Mesenchymal stem cell (in vitro differentiated cells and primary cell): ENCODE results near the gene KAT2A.

Experiments
- DNase-seq: peaks from one replicate; pipeline ENCODE4 v3.0.0-alpha.2; 2013
- H2AFZ ChIP-seq: one replicate; pipeline ENCODE4 v1.6.1; 2013; ENCODE audit warnings: low read depth, mild to moderate bottlenecking, control low read depth, inconsistent platforms, low read length, moderate library complexity
- H2AK5ac ChIP-seq: 2 replicates; pipeline ENCODE4 v1.6.1; 2013; ENCODE audit warnings: low read length, moderate library complexity, mild to moderate bottlenecking, inconsistent platforms; ENCODE audit not compliant: severe bottlenecking
- H2BK120ac ChIP-seq: one replicate; pipeline ENCODE4 v1.6.1; 2013; ENCODE audit warnings: low read depth, mild to moderate bottlenecking, inconsistent platforms, low read length, moderate library complexity
- H2BK12ac ChIP-seq, 2 experiments: one replicate each; pipeline ENCODE4 v1.6.1; 2013; ENCODE audit warnings: inconsistent platforms in 2 of 2, low read length in 2 of 2, mild to moderate bottlenecking in 2 of 2, moderate library complexity in 2 of 2, control low read depth in 1 of 2
- H2BK15ac ChIP-seq: one replicate; pipeline ENCODE4 v1.6.1; 2013; ENCODE audit warnings: mild to moderate bottlenecking, low read depth, inconsistent platforms; ENCODE audit not compliant: poor library complexity, severe bottlenecking
- H2BK5ac ChIP-seq: 2 replicates; pipeline ENCODE4 v1.6.1; 2013; ENCODE audit warnings: low read depth, mild to moderate bottlenecking, low read length, control low read depth, inconsistent platforms; ENCODE audit not compliant: poor library complexity, severe bottlenecking
- H3K14ac ChIP-seq, 2 experiments: one replicate each; pipeline ENCODE4 v1.6.1; 2013; ENCODE audit warnings: inconsistent platforms in 2 of 2, low read length in 2 of 2, control low read depth in 1 of 2, mild to moderate bottlenecking in 1 of 2, moderate library complexity in 1 of 2
- H3K18ac ChIP-seq, 2 experiments: one replicate each; pipeline ENCODE4 v1.6.1; 2013; ENCODE audit warnings: inconsistent platforms in 2 of 2, low read length in 2 of 2, control low read depth in 1 of 2, low read depth in 1 of 2, mild to moderate bottlenecking in 1 of 2
- H3K23ac ChIP-seq, 2 experiments: one replicate each; pipeline ENCODE4 v1.6.1; 2013; ENCODE audit warnings: inconsistent platforms in 2 of 2, low read length in 2 of 2, mild to moderate bottlenecking in 2 of 2, moderate library complexity in 2 of 2, control low read depth in 1 of 2
- H3K27ac ChIP-seq: 2 replicates; pipeline ENCODE4 v1.5.1; 2013; ENCODE audit warnings: mild to moderate bottlenecking, moderate library complexity, low read length, control low read depth, inconsistent platforms; ENCODE audit not compliant: poor library complexity, severe bottlenecking
- H3K27me3 ChIP-seq, 2 experiments: 2 replicates each; pipeline versions ENCODE4 v1.6.1 to v1.7.0; 2013; ENCODE audit warnings: low read length in 2 of 2, mild to moderate bottlenecking in 2 of 2, moderate library complexity in 2 of 2, control low read depth in 1 of 2, inconsistent platforms in 1 of 2; ENCODE audit not compliant: control insufficient read depth in 1 of 2, insufficient read depth in 1 of 2
- H3K36me3 ChIP-seq, 2 experiments: 2 replicates each; pipeline versions ENCODE4 v1.6.1 to v1.7.0; 2013; ENCODE audit warnings: low read length in 2 of 2, control low read depth in 1 of 2, inconsistent platforms in 1 of 2, low read depth in 1 of 2, mild to moderate bottlenecking in 1 of 2; ENCODE audit not compliant: insufficient read depth in 2 of 2, control insufficient read depth in 1 of 2
- H3K4ac ChIP-seq, 2 experiments: one replicate each; pipeline ENCODE4 v1.6.1; 2013; ENCODE audit warnings: inconsistent platforms in 2 of 2, low read length in 2 of 2, mild to moderate bottlenecking in 2 of 2, moderate library complexity in 2 of 2, control low read depth in 1 of 2, low read depth in 1 of 2
- H3K4me1 ChIP-seq: 2 replicates; pipeline ENCODE4 v1.6.1; 2013; ENCODE audit warnings: low read depth, low read length, control low read depth; ENCODE audit not compliant: control insufficient read depth, insufficient read depth
- H3K4me2 ChIP-seq: 2 replicates; pipeline ENCODE4 v1.6.1; 2013; ENCODE audit warnings: low read length, mild to moderate bottlenecking, inconsistent platforms; ENCODE audit not compliant: poor library complexity, severe bottlenecking
- H3K4me3 ChIP-seq, 2 experiments: 2 replicates each; pipeline versions ENCODE4 v1.5.1 to v1.7.0; 2013; ENCODE audit warnings: low read length in 2 of 2, mild to moderate bottlenecking in 2 of 2, control low read depth in 1 of 2, low read depth in 1 of 2; ENCODE audit not compliant: insufficient read depth in 1 of 2
- H3K79me1 ChIP-seq: replicated peaks from 2 replicates; pipeline ENCODE4 v1.6.1; 2013; ENCODE audit warnings: mild to moderate bottlenecking, control low read depth, low read length, inconsistent platforms; ENCODE audit not compliant: poor library complexity, severe bottlenecking
- H3K9ac ChIP-seq: 2 replicates; pipeline ENCODE4 v1.7.0; 2013; ENCODE audit warnings: mild to moderate bottlenecking, low read length, moderate library complexity
- H3K9me3 ChIP-seq: 2 replicates; pipeline ENCODE4 v1.7.0; 2013; ENCODE audit warnings: mild to moderate bottlenecking, low read length; ENCODE audit not compliant: control insufficient read depth
- H4K8ac ChIP-seq: one replicate; pipeline ENCODE4 v1.6.1; 2013; ENCODE audit warnings: inconsistent platforms, mild to moderate bottlenecking, low read length, moderate library complexity
- H4K91ac ChIP-seq: one replicate; pipeline ENCODE4 v1.6.1; 2013; ENCODE audit warnings: mild to moderate bottlenecking, low read length, inconsistent platforms
- WGBS: methylation state at CpG from one replicate; pipeline ENCODE4 v1.1.7; 2013; ENCODE audit warnings: mixed read lengths; 5-methylcytosine and 5-hydroxymethylcytosine counted together

KAT2A gene

DNA sequence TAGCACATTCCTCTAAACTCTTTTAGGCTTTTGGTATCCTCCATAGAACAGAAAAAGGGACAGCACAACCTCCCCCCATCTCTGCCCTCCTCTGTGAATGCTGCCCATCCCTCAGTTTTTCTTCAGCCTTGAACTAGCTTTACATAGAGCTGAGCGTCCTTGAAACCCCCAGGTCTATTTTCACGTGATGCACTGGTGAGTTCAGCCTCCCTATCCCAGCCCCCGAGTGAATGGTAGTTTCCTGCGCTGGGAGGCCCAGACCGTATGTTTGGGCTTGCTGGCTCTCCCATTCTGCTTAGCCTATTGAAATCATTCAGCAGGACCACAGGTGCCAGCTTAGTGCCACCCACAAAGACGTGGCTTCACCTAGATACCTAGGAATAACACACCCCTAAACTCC, 45.4 kb downstream of the KAT2A start:
- Histone ChIP-seq H3K27me3 (peaks cover 58 to 76% of the 10 kb centered on the region in 2 experiments), H3K4me3 (no peak overlapping the region), H3K4ac (no peak overlapping the region), H3K9me3 (no peaks in the 10 kb centered on the region), H4K8ac (no peak overlapping the region), H2AK5ac (no peak overlapping the region), H2BK120ac (no peak overlapping the region), H3K79me1 (no peaks in the 10 kb centered on the region), H3K4me1 (peaks cover 10% of the 10 kb centered on the region), H3K9ac (no peak overlapping the region), H2AFZ (no peak overlapping the region), H3K36me3 (no peaks in the 10 kb centered on the region), H3K27ac (no peak overlapping the region), H2BK15ac (no peak overlapping the region), H2BK12ac (no peak overlapping the region), H2BK5ac (no peak overlapping the region), H3K18ac (no peak overlapping the region), H3K4me2 (no peak overlapping the region), H3K14ac (no peak overlapping the region), H3K23ac (no peak overlapping the region), H4K91ac (no peak overlapping the region)
- 75% methylated on average over 6 of the region's 6 CpGs for WGBS
- no peak for DNase-seq

DNA sequence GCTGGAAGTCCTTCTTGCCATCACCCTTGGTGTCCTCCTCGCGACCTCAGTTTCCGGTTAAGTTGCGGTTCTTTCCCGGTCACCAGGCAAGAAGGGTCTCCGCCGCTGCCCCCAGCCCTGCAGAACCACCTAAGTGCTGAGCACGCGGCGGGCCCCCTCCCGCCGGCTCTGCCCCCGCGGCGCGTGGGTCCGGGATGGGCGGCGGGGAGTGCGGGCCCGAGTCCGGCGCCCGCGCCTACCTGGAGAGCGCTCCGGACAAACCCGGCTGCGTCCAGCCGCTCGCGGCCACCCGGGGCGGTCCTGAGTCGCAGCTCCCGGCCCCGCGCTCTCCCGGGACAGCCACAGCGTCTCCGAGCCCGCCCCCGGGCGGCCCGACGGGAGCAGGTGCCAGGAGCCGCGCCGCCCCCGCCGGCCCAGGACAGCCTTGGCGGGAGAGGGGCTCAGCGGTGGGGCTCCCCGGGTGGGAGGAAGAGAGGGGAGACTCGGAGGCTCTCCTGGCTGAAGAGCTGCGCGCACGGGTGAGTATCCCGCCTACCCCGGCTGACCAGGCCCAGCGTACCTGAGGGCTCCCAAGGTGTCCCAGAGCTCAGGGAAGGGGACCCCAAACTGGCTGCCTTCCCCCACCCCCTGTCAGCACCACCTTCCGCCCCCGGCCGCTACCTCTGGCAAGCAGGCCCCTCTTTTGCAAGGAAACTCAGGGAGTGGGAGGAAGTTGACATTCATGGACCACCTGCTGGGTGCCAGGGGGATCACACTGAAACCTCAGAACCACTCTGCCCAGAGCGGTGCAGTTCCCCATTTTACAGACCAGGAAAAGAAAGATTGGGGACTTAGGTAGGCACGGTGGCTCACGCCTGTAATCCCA, 48.6 kb downstream of the KAT2A start:
- no peaks in the 10 kb centered on the region for H3K36me3 ChIP-seq
- H2BK15ac ChIP-seq: no peak overlapping the region
- no peak overlapping the region for H2BK12ac ChIP-seq
- H3K79me1 ChIP-seq: no peaks in the 10 kb centered on the region
- no peak overlapping the region for H4K8ac ChIP-seq
- H3K4me2 ChIP-seq: peak overlapping the region; percentile 87
- H3K9me3 ChIP-seq: no peaks in the 10 kb centered on the region
- no peak overlapping the region for H2BK5ac ChIP-seq
- H3K4ac ChIP-seq: no peak overlapping the region
- H3K14ac ChIP-seq: no peak overlapping the region
- H2AFZ ChIP-seq: no peak overlapping the region
- DNase-seq: no peak
- no peak overlapping the region for H3K9ac ChIP-seq
- H3K27me3 ChIP-seq: peaks cover 63 to 72% of the 10 kb centered on the region in 2 experiments
- no peak overlapping the region for H2BK120ac ChIP-seq
- no peak overlapping the region for H4K91ac ChIP-seq
- no peak overlapping the region for H3K27ac ChIP-seq
- no peak overlapping the region for H3K18ac ChIP-seq
- peak overlapping the region in 1 of 2 experiments; percentile 50 for H3K23ac ChIP-seq
- no peak overlapping the region for H2AK5ac ChIP-seq
- H3K4me3 ChIP-seq: peak overlapping the region in 1 of 2 experiments; percentile 0
- WGBS: 6% methylated on average over 42 of the region's 67 CpGs
- peaks cover 10% of the 10 kb centered on the region for H3K4me1 ChIP-seq

DNA sequence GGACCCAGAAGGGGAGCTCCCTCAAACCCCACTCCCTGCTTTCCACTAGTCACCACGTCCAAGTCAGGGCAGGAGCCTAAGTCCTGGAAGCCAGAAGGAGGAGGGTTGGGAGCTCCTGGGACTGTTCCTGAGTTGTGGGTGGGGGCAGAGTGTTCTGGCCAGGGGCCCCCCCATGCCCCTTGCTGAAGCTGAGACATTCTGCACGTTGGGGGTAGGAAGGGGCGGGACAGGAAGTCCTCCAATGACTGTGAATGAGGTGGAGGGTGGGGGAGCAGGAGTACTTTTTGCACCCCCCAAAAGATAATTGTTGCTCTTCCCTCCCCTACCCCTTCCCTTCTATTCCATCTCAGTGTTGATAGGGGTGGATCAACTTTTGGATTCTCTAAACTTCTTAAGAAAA, 49.4 kb downstream of the KAT2A start:
- H3K18ac ChIP-seq: no peak overlapping the region
- no peak overlapping the region for H3K4me2 ChIP-seq
- H3K79me1 ChIP-seq: no peaks in the 10 kb centered on the region
- H2BK5ac ChIP-seq: no peak overlapping the region
- no peak overlapping the region for H4K8ac ChIP-seq
- no peak overlapping the region for H2BK120ac ChIP-seq
- 50% methylated on average over 1 of the region's 3 CpGs for WGBS
- no peaks in the 10 kb centered on the region for H3K36me3 ChIP-seq
- no peaks in the 10 kb centered on the region for H3K9me3 ChIP-seq
- H4K91ac ChIP-seq: no peak overlapping the region
- H3K4ac ChIP-seq: no peak overlapping the region
- no peak overlapping the region for H3K27ac ChIP-seq
- H3K14ac ChIP-seq: no peak overlapping the region
- H2AFZ ChIP-seq: no peak overlapping the region
- no peak overlapping the region for H3K23ac ChIP-seq
- H2AK5ac ChIP-seq: no peak overlapping the region
- H3K27me3 ChIP-seq: peaks cover 59 to 71% of the 10 kb centered on the region in 2 experiments
- no peak for DNase-seq
- no peak overlapping the region for H2BK15ac ChIP-seq
- H3K4me3 ChIP-seq: no peak overlapping the region
- no peak overlapping the region for H3K9ac ChIP-seq
- H2BK12ac ChIP-seq: no peak overlapping the region
- H3K4me1 ChIP-seq: peaks cover 10% of the 10 kb centered on the region

DNA sequence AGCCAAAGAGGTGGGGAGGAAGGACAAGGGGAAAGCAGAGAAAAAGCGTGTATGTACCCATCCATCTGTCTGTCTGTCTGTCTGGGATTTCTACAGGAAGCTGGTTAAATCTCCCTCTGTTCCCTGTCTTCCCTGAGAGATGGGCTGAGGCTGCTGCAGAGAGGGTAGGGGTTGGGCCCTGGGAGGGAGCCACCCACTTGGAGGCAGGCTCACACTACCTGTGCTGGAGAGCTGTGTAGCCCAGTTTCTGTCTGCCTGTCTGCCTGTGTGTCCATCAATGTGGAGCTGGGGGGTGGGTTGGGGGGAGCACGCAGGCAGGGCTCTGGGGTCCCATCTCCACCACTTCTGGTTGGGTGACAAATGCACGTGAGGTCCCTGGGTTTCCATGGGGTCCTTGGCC, 52.2 kb downstream of the KAT2A start:
- no peak overlapping the region for H2BK5ac ChIP-seq
- no peak overlapping the region for H3K18ac ChIP-seq
- H3K79me1 ChIP-seq: no peaks in the 10 kb centered on the region
- H2BK15ac ChIP-seq: peak overlapping the region; percentile 21
- no peak overlapping the region for H3K14ac ChIP-seq
- no peak overlapping the region for H2BK12ac ChIP-seq
- H3K4me2 ChIP-seq: no peak overlapping the region
- no peak overlapping the region for H2AFZ ChIP-seq
- H3K27ac ChIP-seq: no peak overlapping the region
- H3K9me3 ChIP-seq: no peaks in the 10 kb centered on the region
- H3K27me3 ChIP-seq: peaks cover 48 to 76% of the 10 kb centered on the region in 2 experiments
- no peak for DNase-seq
- 74% methylated on average over 3 of the region's 3 CpGs for WGBS
- no peak overlapping the region for H2BK120ac ChIP-seq
- no peak overlapping the region for H3K4me3 ChIP-seq
- H3K4ac ChIP-seq: no peak overlapping the region
- H2AK5ac ChIP-seq: no peak overlapping the region
- no peak overlapping the region for H4K8ac ChIP-seq
- no peak overlapping the region for H3K23ac ChIP-seq
- peaks cover 11% of the 10 kb centered on the region for H3K4me1 ChIP-seq
- no peak overlapping the region for H4K91ac ChIP-seq
- H3K9ac ChIP-seq: no peak overlapping the region
- no peaks in the 10 kb centered on the region for H3K36me3 ChIP-seq
